PC-3 (cell line): ENCODE data around the gene SH3TC1.

Experiments
- EZH2 ChIP-seq: fragments of 300-600 bp; sonication (generic); IDR thresholded peaks from one replicate; pipeline ENCODE4 v1.6.1; 2017; ENCODE audit warnings: antibody characterized with exemption, mild to moderate bottlenecking, low read length; ENCODE audit not compliant: unreplicated experiment
- EZH2phosphoT487 ChIP-seq: fragments of 300-600 bp; sonication (generic); IDR thresholded peaks from 2 replicates; pipeline ENCODE4 v1.6.1; 2018; ENCODE audit warnings: mild to moderate bottlenecking, antibody characterized with exemption, low read length, borderline replicate concordance
- TF ChIP-seq, protein P1 (sequence below): fragments of 300-600 bp; sonication (generic); conservative IDR thresholded peaks from 2 replicates; pipeline ENCODE4 v1.5.1; 2017; ENCODE audit warnings: antibody characterized with exemption, low read depth, mild to moderate bottlenecking, low read length

GRCh38 chr4:8280158-8280875, 81.2 kb downstream of the SH3TC1 start:
- TF ChIP-seq, protein P1, sequence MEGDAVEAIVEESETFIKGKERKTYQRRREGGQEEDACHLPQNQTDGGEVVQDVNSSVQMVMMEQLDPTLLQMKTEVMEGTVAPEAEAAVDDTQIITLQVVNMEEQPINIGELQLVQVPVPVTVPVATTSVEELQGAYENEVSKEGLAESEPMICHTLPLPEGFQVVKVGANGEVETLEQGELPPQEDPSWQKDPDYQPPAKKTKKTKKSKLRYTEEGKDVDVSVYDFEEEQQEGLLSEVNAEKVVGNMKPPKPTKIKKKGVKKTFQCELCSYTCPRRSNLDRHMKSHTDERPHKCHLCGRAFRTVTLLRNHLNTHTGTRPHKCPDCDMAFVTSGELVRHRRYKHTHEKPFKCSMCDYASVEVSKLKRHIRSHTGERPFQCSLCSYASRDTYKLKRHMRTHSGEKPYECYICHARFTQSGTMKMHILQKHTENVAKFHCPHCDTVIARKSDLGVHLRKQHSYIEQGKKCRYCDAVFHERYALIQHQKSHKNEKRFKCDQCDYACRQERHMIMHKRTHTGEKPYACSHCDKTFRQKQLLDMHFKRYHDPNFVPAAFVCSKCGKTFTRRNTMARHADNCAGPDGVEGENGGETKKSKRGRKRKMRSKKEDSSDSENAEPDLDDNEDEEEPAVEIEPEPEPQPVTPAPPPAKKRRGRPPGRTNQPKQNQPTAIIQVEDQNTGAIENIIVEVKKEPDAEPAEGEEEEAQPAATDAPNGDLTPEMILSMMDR, result no peak
- TF ChIP-seq EZH2phosphoT487 (no peak), EZH2 (no peak)
